ENCODE results near the gene ANKRD60.
A peak's percentile ranks its signal among the peaks of the same experiment; 100 is the strongest.

Gene ANKRD60

GRCh38 chr20:58245181-58245891, 16.9 kb upstream of the ANKRD60 start:
- no peak for DNase-seq (ENCODE audit: low read depth in 2 of 3, low spot score in 2 of 3)

GRCh38 chr20:58244517-58245030, 16.1 kb upstream of the ANKRD60 start:
- no peak for DNase-seq (ENCODE audit: low read depth in 2 of 3, low spot score in 2 of 3)

GRCh38 chr20:58243653-58244410, 15.4 kb upstream of the ANKRD60 start:
- no peak for DNase-seq (ENCODE audit: low read depth in 2 of 3, low spot score in 2 of 3)

GRCh38 chr20:58242824-58243223, 14.4 kb upstream of the ANKRD60 start:
- no peak for DNase-seq (ENCODE audit: low read depth in 2 of 3, low spot score in 2 of 3)

GRCh38 chr20:58241766-58242465, 13.5 kb upstream of the ANKRD60 start:
- no peak for DNase-seq (ENCODE audit: low read depth in 2 of 3, low spot score in 2 of 3)

- no peak for DNase-seq (ENCODE audit: low read depth in 2 of 3, low spot score in 2 of 3)
Observed at GRCh38 chr20:58240471-58240870, 12.0 kb upstream of the ANKRD60 start.

- DNase-seq (ENCODE audit: low read depth in 2 of 3, low spot score in 2 of 3): no peak
Observed at GRCh38 chr20:58239216-58239615, 10.8 kb upstream of the ANKRD60 start.

GRCh38 chr20:58238490-58238889, 10.0 kb upstream of the ANKRD60 start:
- DNase-seq (ENCODE audit: low read depth in 2 of 3, low spot score in 2 of 3): no peak

GRCh38 chr20:58237318-58238132, 9.1 kb upstream of the ANKRD60 start:
- DNase-seq (ENCODE audit: low read depth in 2 of 3, low spot score in 2 of 3): no peak

- peak; percentile 80 to 92 (median 84) for DNase-seq (ENCODE audit: low read depth in 2 of 3, low spot score in 2 of 3)
Observed at GRCh38 chr20:58236612-58237317, 8.3 kb upstream of the ANKRD60 start.

GRCh38 chr20:58235010-58235409, 6.6 kb upstream of the ANKRD60 start:
- DNase-seq (ENCODE audit: low read depth in 2 of 3, low spot score in 2 of 3): no peak

GRCh38 chr20:58233881-58234528, 5.6 kb upstream of the ANKRD60 start:
- DNase-seq (ENCODE audit: low read depth in 2 of 3, low spot score in 2 of 3): peak in 2 of 3 experiments; percentile 46 to 54

GRCh38 chr20:58233393-58233792, 4.9 kb upstream of the ANKRD60 start:
- DNase-seq (ENCODE audit: low read depth in 2 of 3, low spot score in 2 of 3): no peak

GRCh38 chr20:58231683-58232082, 3.2 kb upstream of the ANKRD60 start:
- DNase-seq (ENCODE audit: low read depth in 2 of 3, low spot score in 2 of 3): no peak

GRCh38 chr20:58229198-58229798, 845 bp upstream of the ANKRD60 start:
- DNase-seq (ENCODE audit: low read depth in 2 of 3, low spot score in 2 of 3): no peak

- DNase-seq (ENCODE audit: low read depth in 2 of 3, low spot score in 2 of 3): no peak
Observed at GRCh38 chr20:58228103-58228483, 360 bp downstream of the ANKRD60 start.

- no peak for DNase-seq (ENCODE audit: low read depth in 2 of 3, low spot score in 2 of 3)
Observed at GRCh38 chr20:58227391-58228102, 906 bp downstream of the ANKRD60 start.

- no peak for DNase-seq (ENCODE audit: low read depth in 2 of 3, low spot score in 2 of 3)
Observed at GRCh38 chr20:58225452-58226200, 2.8 kb downstream of the ANKRD60 start.

All from activated CD8-positive, alpha-beta memory T cell treated with anti-CD3 and anti-CD28 coated beads for 48 hours (primary cell).